Measurements from ENCODE around the gene CLBA1.
"Not testable (repeated sequence)": the region's sequence is repeated elsewhere in the genome, so short reads cannot be mapped to it uniquely, and the experiment has no call there.

The CLBA1 gene

GRCh38 chr14:105023791-105024480 is 38.3 kb downstream of the CLBA1 start:
- DNase-seq, result no peak

GRCh38 chr14:105025429-105025828 is 39.8 kb downstream of the CLBA1 start:
- DNase-seq, result no peak

- no peak for DNase-seq
Measured at GRCh38 chr14:105026033-105026785, 40.6 kb downstream of the CLBA1 start.

- DNase-seq, result no peak
Measured at GRCh38 chr14:105026802-105027563, 41.4 kb downstream of the CLBA1 start.

GRCh38 chr14:105027718-105028117 is 42.1 kb downstream of the CLBA1 start:
- not testable (repeated sequence) for DNase-seq

GRCh38 chr14:105028251-105028927 is 42.8 kb downstream of the CLBA1 start:
- no peak for DNase-seq

- no peak for DNase-seq
Measured at GRCh38 chr14:105029402-105029801, 43.8 kb downstream of the CLBA1 start.

- DNase-seq, result no peak
Measured at GRCh38 chr14:105030194-105030593, 44.6 kb downstream of the CLBA1 start.

GRCh38 chr14:105030836-105031396 is 45.3 kb downstream of the CLBA1 start:
- no peak for DNase-seq

- not testable (repeated sequence) for DNase-seq
Measured at GRCh38 chr14:105032451-105032901, 46.9 kb downstream of the CLBA1 start.

GRCh38 chr14:105033412-105033900 is 47.9 kb downstream of the CLBA1 start:
- not testable (repeated sequence) for DNase-seq

GRCh38 chr14:105034315-105035039 is 48.9 kb downstream of the CLBA1 start:
- no peak for DNase-seq

- DNase-seq, result not testable (repeated sequence)
Measured at GRCh38 chr14:105035616-105036015, 50.0 kb downstream of the CLBA1 start.

- no peak for DNase-seq
Measured at GRCh38 chr14:105039458-105040205, 54.0 kb downstream of the CLBA1 start.

- DNase-seq, result no peak
Measured at GRCh38 chr14:105041841-105042765, 56.5 kb downstream of the CLBA1 start.

GRCh38 chr14:105042813-105043212 is 57.2 kb downstream of the CLBA1 start:
- no peak for DNase-seq

GRCh38 chr14:105043641-105044040 is 58.1 kb downstream of the CLBA1 start:
- no peak for DNase-seq

All from activated gamma-delta T cell (primary cell).